ENCODE data around the gene AVEN.
A peak's percentile ranks its signal among the peaks of the same experiment; 100 is the strongest.
"Not testable (repeated sequence)": the region's sequence is repeated elsewhere in the genome, so short reads cannot be mapped to it uniquely, and the experiment has no call there.

Gene AVEN

GRCh38 chr15:34001536-34001935, 37.5 kb downstream of the AVEN start:
- H3K9me3 ChIP-seq (ENCODE audit: control insufficient read depth, insufficient read depth, low read length): no peaks in the 10 kb centered on the region
- H3K27ac ChIP-seq (ENCODE audit: low read depth, low read length): no peak overlapping the region
- no peak for TF ChIP-seq EZH2phosphoT487 (IDR thresholded peaks at IDR 0.05; ENCODE audit: borderline replicate concordance, low read length)
- TF ChIP-seq CTCF (IDR thresholded peaks at IDR 0.05; ENCODE audit: low read depth, low read length, poor library complexity, severe bottlenecking): no peak
- H4K20me1 ChIP-seq (ENCODE audit: control insufficient read depth, insufficient read depth, low read depth, low read length): no peaks in the 10 kb centered on the region
- no peaks in the 10 kb centered on the region for H3K36me3 ChIP-seq (ENCODE audit: control insufficient read depth, low read length)
- H3F3A ChIP-seq (ENCODE audit: control insufficient read depth, insufficient read depth): no peaks in the 10 kb centered on the region
- H3K79me2 ChIP-seq (ENCODE audit: control insufficient read depth, low read length): no peaks in the 10 kb centered on the region
- no peak overlapping the region for H3K4me2 ChIP-seq (ENCODE audit: low read length)
- H3K4me1 ChIP-seq (ENCODE audit: control insufficient read depth, low read length): no peaks in the 10 kb centered on the region
- no peaks in the 10 kb centered on the region for H3K9me2 ChIP-seq (replicated peaks; ENCODE audit: control insufficient read depth, low read length)
- no peak overlapping the region for H3K4me3 ChIP-seq (ENCODE audit: low read length)
- H3K27me3 ChIP-seq (ENCODE audit: control insufficient read depth, low read length): no peaks in the 10 kb centered on the region

- H3K9me3 ChIP-seq (ENCODE audit: control insufficient read depth, insufficient read depth, low read length); H3K4me1 ChIP-seq (ENCODE audit: control insufficient read depth, low read length); H3K4me3 ChIP-seq (ENCODE audit: low read length); H3K4me2 ChIP-seq (ENCODE audit: low read length); H3K27me3 ChIP-seq (ENCODE audit: control insufficient read depth, low read length); H3K36me3 ChIP-seq (ENCODE audit: control insufficient read depth, low read length); H4K20me1 ChIP-seq (ENCODE audit: control insufficient read depth, insufficient read depth, low read depth, low read length); H3K27ac ChIP-seq (ENCODE audit: low read depth, low read length); H3F3A ChIP-seq (ENCODE audit: control insufficient read depth, insufficient read depth); H3K79me2 ChIP-seq (ENCODE audit: control insufficient read depth, low read length); H3K9me2 ChIP-seq (replicated peaks; ENCODE audit: control insufficient read depth, low read length): not testable (repeated sequence)
Measured at GRCh38 chr15:33995666-33996065, 43.3 kb downstream of the AVEN start.

- Histone ChIP-seq H3K27me3 (ENCODE audit: control insufficient read depth, low read length) (no peaks in the 10 kb centered on the region), H4K20me1 (ENCODE audit: control insufficient read depth, insufficient read depth, low read depth, low read length) (no peaks in the 10 kb centered on the region), H3K79me2 (ENCODE audit: control insufficient read depth, low read length) (no peaks in the 10 kb centered on the region), H3K4me3 (ENCODE audit: low read length) (no peak overlapping the region), H3K4me1 (ENCODE audit: control insufficient read depth, low read length) (no peaks in the 10 kb centered on the region), H3K9me2 (replicated peaks; ENCODE audit: control insufficient read depth, low read length) (no peaks in the 10 kb centered on the region), H3K4me2 (ENCODE audit: low read length) (no peak overlapping the region), H3K27ac (ENCODE audit: low read depth, low read length) (no peak overlapping the region), H3K9me3 (ENCODE audit: control insufficient read depth, insufficient read depth, low read length) (no peaks in the 10 kb centered on the region), H3K36me3 (ENCODE audit: control insufficient read depth, low read length) (no peaks in the 10 kb centered on the region), H3F3A (ENCODE audit: control insufficient read depth, insufficient read depth) (no peaks in the 10 kb centered on the region)
- TF ChIP-seq CTCF (IDR thresholded peaks at IDR 0.05; ENCODE audit: low read depth, low read length, poor library complexity, severe bottlenecking) (peak; percentile 64), EZH2phosphoT487 (IDR thresholded peaks at IDR 0.05; ENCODE audit: borderline replicate concordance, low read length) (no peak)
Measured at GRCh38 chr15:33994005-33994615, 44.9 kb downstream of the AVEN start.

GRCh38 chr15:33988384-33988783, 50.6 kb downstream of the AVEN start:
- Histone ChIP-seq H3K27ac (ENCODE audit: low read depth, low read length) (no peak overlapping the region), H3K4me1 (ENCODE audit: control insufficient read depth, low read length) (no peaks in the 10 kb centered on the region), H3K4me3 (ENCODE audit: low read length) (no peak overlapping the region), H3K27me3 (ENCODE audit: control insufficient read depth, low read length) (no peaks in the 10 kb centered on the region), H3K4me2 (ENCODE audit: low read length) (no peak overlapping the region), H3K79me2 (ENCODE audit: control insufficient read depth, low read length) (no peaks in the 10 kb centered on the region), H3F3A (ENCODE audit: control insufficient read depth, insufficient read depth) (no peaks in the 10 kb centered on the region), H3K9me3 (ENCODE audit: control insufficient read depth, insufficient read depth, low read length) (no peaks in the 10 kb centered on the region), H3K36me3 (ENCODE audit: control insufficient read depth, low read length) (no peaks in the 10 kb centered on the region), H3K9me2 (replicated peaks; ENCODE audit: control insufficient read depth, low read length) (no peaks in the 10 kb centered on the region), H4K20me1 (ENCODE audit: control insufficient read depth, insufficient read depth, low read depth, low read length) (no peaks in the 10 kb centered on the region)
- TF ChIP-seq EZH2phosphoT487 (IDR thresholded peaks at IDR 0.05; ENCODE audit: borderline replicate concordance, low read length): no peak
- no peak for TF ChIP-seq CTCF (IDR thresholded peaks at IDR 0.05; ENCODE audit: low read depth, low read length, poor library complexity, severe bottlenecking)
